Activated CD8-positive, alpha-beta memory T cell treated with anti-CD3 and anti-CD28 coated beads for 48 hours (primary cell): ENCODE data around the gene RHOT1.
"Not testable (repeated sequence)": the region's sequence is repeated elsewhere in the genome, so short reads cannot be mapped to it uniquely, and the experiment has no call there.

Source experiments
- DNase-seq, 3 experiments: peaks; one replicate each; pipeline ENCODE4 v3.0.0-alpha.2; 2020; ENCODE audit warnings: low read depth in 2 of 3, low spot score in 2 of 3

The RHOT1 gene

GRCh38 chr17:32223703-32224102 lies 81.4 kb downstream of the RHOT1 start:
- no peak for DNase-seq

GRCh38 chr17:32226886-32227285 lies 84.6 kb downstream of the RHOT1 start:
- no peak for DNase-seq

GRCh38 chr17:32227910-32228309 lies 85.6 kb downstream of the RHOT1 start:
- no peak for DNase-seq

- no peak for DNase-seq
These were observed 93.3 kb downstream of the RHOT1 start for GRCh38 chr17:32235588-32235987.

GRCh38 chr17:32239456-32239855 lies 97.2 kb downstream of the RHOT1 start:
- no peak for DNase-seq

- DNase-seq, result no peak
These were observed 98.4 kb downstream of the RHOT1 start for GRCh38 chr17:32240750-32241149.

- no peak for DNase-seq
These were observed 99.3 kb downstream of the RHOT1 start for GRCh38 chr17:32241640-32242039.

GRCh38 chr17:32249475-32249874 lies 107.2 kb downstream of the RHOT1 start:
- DNase-seq, result no peak

- DNase-seq, result peak; percentile 26 to 49 (median 43)
These were observed 110.9 kb downstream of the RHOT1 start for GRCh38 chr17:32253117-32253611.

- DNase-seq, result no peak
These were observed 113.9 kb downstream of the RHOT1 start for GRCh38 chr17:32256012-32256700.

GRCh38 chr17:32256701-32257019 lies 114.4 kb downstream of the RHOT1 start:
- no peak for DNase-seq

GRCh38 chr17:32258383-32259140 lies 116.3 kb downstream of the RHOT1 start:
- DNase-seq, result no peak

GRCh38 chr17:32259586-32259985 lies 117.3 kb downstream of the RHOT1 start:
- DNase-seq, result no peak

- no peak for DNase-seq
These were observed 119.1 kb downstream of the RHOT1 start for GRCh38 chr17:32261417-32261736.

- DNase-seq, result no peak
These were observed 119.7 kb downstream of the RHOT1 start for GRCh38 chr17:32261936-32262510.

- DNase-seq, result not testable (repeated sequence)
These were observed 121.2 kb downstream of the RHOT1 start for GRCh38 chr17:32263515-32263914.

- DNase-seq, result no peak
These were observed 122.0 kb downstream of the RHOT1 start for GRCh38 chr17:32264140-32264799.

GRCh38 chr17:32264823-32265191 lies 122.5 kb downstream of the RHOT1 start:
- DNase-seq, result no peak

- no peak for DNase-seq
These were observed 123.1 kb downstream of the RHOT1 start, which contains the start of gene RHBDL3 for GRCh38 chr17:32265192-32265923. RHBDL3 (plus strand) TSS chr17:32265832; CDS start chr17:32266190, 358 bp downstream.

- DNase-seq, result no peak
These were observed 123.7 kb downstream of the RHOT1 start for GRCh38 chr17:32266051-32266388.
